Hepatocyte (in vitro differentiated cells): ENCODE data around the gene DRAXIN. TPM values are rescaled to one million over a fixed set of nuclear protein-coding genes. Genes with fewer than 3 reads are reported as not detected.

Experiments used
- DNase-seq: peaks from one replicate; pipeline ENCODE4 v3.0.0-alpha.2; 2016; ENCODE audit warnings: low spot score
- H2AFZ ChIP-seq: fragments of 200-600 bp; sonication (generic); 2 replicates; pipeline ENCODE4 v1.6.0; 2016; ENCODE audit warnings: antibody characterized with exemption, mild to moderate bottlenecking
- H3K27ac ChIP-seq: fragments of 200-600 bp; sonication (generic); 2 replicates; pipeline ENCODE4 v1.5.1; 2016; ENCODE audit warnings: mild to moderate bottlenecking
- H3K27me3 ChIP-seq: fragments of 200-600 bp; sonication (generic); 2 replicates; pipeline ENCODE4 v1.6.1; 2016
- H3K36me3 ChIP-seq: fragments of 200-600 bp; sonication (generic); replicated peaks from 2 replicates; pipeline ENCODE4 v1.5.1; 2016; ENCODE audit warnings: low read depth; ENCODE audit not compliant: insufficient read depth
- H3K4me1 ChIP-seq: fragments of 200-600 bp; sonication (generic); 2 replicates; pipeline ENCODE4 v1.5.1; 2016; ENCODE audit warnings: mild to moderate bottlenecking, moderate library complexity; ENCODE audit not compliant: insufficient read depth
- H3K4me2 ChIP-seq: fragments of 200-600 bp; sonication (generic); 2 replicates; pipeline ENCODE4 v1.6.0; 2016
- H3K4me3 ChIP-seq: fragments of 200-600 bp; sonication (generic); 2 replicates; pipeline ENCODE4 v1.5.1; 2016; ENCODE audit warnings: mild to moderate bottlenecking
- H3K79me2 ChIP-seq: fragments of 200-600 bp; sonication (generic); 2 replicates; pipeline ENCODE4 v1.6.0; 2017; ENCODE audit warnings: mild to moderate bottlenecking
- H3K9me2 ChIP-seq: fragments of 200-600 bp; sonication (generic); replicated peaks from 2 replicates; pipeline ENCODE4 v1.6.0; 2017; ENCODE audit warnings: mild to moderate bottlenecking; ENCODE audit not compliant: insufficient read depth
- H3K9me3 ChIP-seq: fragments of 200-600 bp; sonication (generic); 2 replicates; pipeline ENCODE4 v1.5.1; 2016; ENCODE audit warnings: low read depth, mild to moderate bottlenecking
- H4K20me1 ChIP-seq: fragments of 200-600 bp; sonication (generic); 2 replicates; pipeline ENCODE4 v1.6.0; 2016; ENCODE audit warnings: mild to moderate bottlenecking; ENCODE audit not compliant: insufficient read depth, poor library complexity, severe bottlenecking
- EZH2 ChIP-seq: fragments of 200-600 bp; sonication (generic); IDR thresholded peaks from 2 replicates; pipeline ENCODE4 v1.6.1; 2016; ENCODE audit warnings: antibody characterized with exemption, mild to moderate bottlenecking, borderline replicate concordance
- EZH2phosphoT487 ChIP-seq: fragments of 200-600 bp; sonication (generic); IDR thresholded peaks from one replicate; pipeline ENCODE4 v1.6.1; 2018; ENCODE audit warnings: antibody characterized with exemption, mild to moderate bottlenecking, low read depth, moderate library complexity; ENCODE audit not compliant: unreplicated experiment, severe bottlenecking
- WGBS: methylation state at CpG from one replicate; pipeline ENCODE4 v1.1.6; 2016; ENCODE audit warnings: low lambda C conversion rate; ENCODE audit errors: missing lambda C conversion rate; 5-methylcytosine and 5-hydroxymethylcytosine counted together
- polyA plus RNA-seq: library from polyadenylated mRNA; unstranded; fragments of >200 nt; fragmentation: Nextera tagmentation; extraction: Ambion mirVana; gene quantifications from 2 replicates; pipeline ENCODE4 v1.2.1, GENCODE V29; 2016
- total RNA-seq: library from RNA; depleted of rRNA; stranded (reverse); fragments of >200 nt; gene quantifications from 2 replicates; pipeline ENCODE4 v1.2.3, GENCODE V29; 2014
- TF ChIP-seq, protein P1 (sequence below): fragments of 200-600 bp; sonication (generic); IDR thresholded peaks from 2 replicates; pipeline ENCODE4 v1.5.1; 2016; ENCODE audit warnings: antibody characterized with exemption, mild to moderate bottlenecking; ENCODE audit not compliant: poor library complexity

The DRAXIN gene
- total and polyA plus RNA-seq, 2 experiments from 2014 or later: 0.60 TPM; not detected in 1

GRCh38 chr1:11738096-11738495, 46.6 kb downstream of the DRAXIN start:
- DNase-seq: no peak
- H3K36me3 ChIP-seq: no peaks in the 10 kb centered on the region
- H3K4me2 ChIP-seq: no peak overlapping the region
- H3K9me2 ChIP-seq: no peaks in the 10 kb centered on the region
- H3K27ac ChIP-seq: no peak overlapping the region
- H3K4me1 ChIP-seq: peaks cover 11% of the 10 kb centered on the region
- WGBS: 87% methylated on average over 2 of the region's 2 CpGs
- peaks cover 3% of the 10 kb centered on the region for H3K79me2 ChIP-seq
- TF ChIP-seq EZH2: no peak
- TF ChIP-seq, protein P1, sequence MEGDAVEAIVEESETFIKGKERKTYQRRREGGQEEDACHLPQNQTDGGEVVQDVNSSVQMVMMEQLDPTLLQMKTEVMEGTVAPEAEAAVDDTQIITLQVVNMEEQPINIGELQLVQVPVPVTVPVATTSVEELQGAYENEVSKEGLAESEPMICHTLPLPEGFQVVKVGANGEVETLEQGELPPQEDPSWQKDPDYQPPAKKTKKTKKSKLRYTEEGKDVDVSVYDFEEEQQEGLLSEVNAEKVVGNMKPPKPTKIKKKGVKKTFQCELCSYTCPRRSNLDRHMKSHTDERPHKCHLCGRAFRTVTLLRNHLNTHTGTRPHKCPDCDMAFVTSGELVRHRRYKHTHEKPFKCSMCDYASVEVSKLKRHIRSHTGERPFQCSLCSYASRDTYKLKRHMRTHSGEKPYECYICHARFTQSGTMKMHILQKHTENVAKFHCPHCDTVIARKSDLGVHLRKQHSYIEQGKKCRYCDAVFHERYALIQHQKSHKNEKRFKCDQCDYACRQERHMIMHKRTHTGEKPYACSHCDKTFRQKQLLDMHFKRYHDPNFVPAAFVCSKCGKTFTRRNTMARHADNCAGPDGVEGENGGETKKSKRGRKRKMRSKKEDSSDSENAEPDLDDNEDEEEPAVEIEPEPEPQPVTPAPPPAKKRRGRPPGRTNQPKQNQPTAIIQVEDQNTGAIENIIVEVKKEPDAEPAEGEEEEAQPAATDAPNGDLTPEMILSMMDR: no peak
- no peaks in the 10 kb centered on the region for H3K9me3 ChIP-seq
- no peaks in the 10 kb centered on the region for H4K20me1 ChIP-seq
- H3K27me3 ChIP-seq: no peaks in the 10 kb centered on the region
- H3K4me3 ChIP-seq: no peak overlapping the region
- no peak overlapping the region for H2AFZ ChIP-seq

DNA sequence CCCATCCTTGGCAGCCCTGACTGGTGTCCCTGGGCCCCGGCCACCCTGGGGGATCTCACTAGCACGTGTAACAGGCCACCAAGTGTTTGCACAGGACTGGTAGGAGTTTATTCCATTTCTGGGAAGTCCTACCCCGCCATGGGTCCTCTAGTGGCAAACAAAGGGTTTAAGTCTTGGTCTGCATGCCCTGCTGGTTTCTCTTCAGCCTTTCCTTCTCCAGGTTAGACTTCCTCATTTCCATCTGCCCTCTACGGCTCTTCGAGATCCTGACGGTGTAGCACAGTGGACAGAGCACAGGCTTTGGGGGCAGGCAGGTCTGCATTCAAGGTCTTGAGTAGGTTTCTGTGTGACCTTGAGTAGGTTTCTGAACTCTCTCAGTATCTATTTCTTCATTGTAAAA, 47.3 kb downstream of the DRAXIN start:
- H3K79me2 ChIP-seq: peaks cover 3% of the 10 kb centered on the region
- H4K20me1 ChIP-seq: no peaks in the 10 kb centered on the region
- H3K27me3 ChIP-seq: no peaks in the 10 kb centered on the region
- no peaks in the 10 kb centered on the region for H3K9me2 ChIP-seq
- no peaks in the 10 kb centered on the region for H3K9me3 ChIP-seq
- H3K4me2 ChIP-seq: no peak overlapping the region
- TF ChIP-seq, protein P1: no peak
- TF ChIP-seq EZH2phosphoT487: no peak
- TF ChIP-seq EZH2: no peak
- H3K36me3 ChIP-seq: no peaks in the 10 kb centered on the region
- no peak overlapping the region for H3K27ac ChIP-seq
- H2AFZ ChIP-seq: no peak overlapping the region
- H3K4me3 ChIP-seq: no peak overlapping the region
- DNase-seq: no peak
- peaks cover 11% of the 10 kb centered on the region for H3K4me1 ChIP-seq
- 88% methylated on average over 6 of the region's 6 CpGs for WGBS

- Histone ChIP-seq H3K4me2 (no peak overlapping the region), H3K27ac (no peak overlapping the region)
These were observed 49.0 kb downstream of the DRAXIN start for GRCh38 chr1:11740258-11741192.

More at GRCh38 chr1:11740258-11741192, 49.0 kb downstream of the DRAXIN start:
- peaks cover 3% of the 10 kb centered on the region for H3K79me2 ChIP-seq
- H3K4me1 ChIP-seq: peaks cover 11% of the 10 kb centered on the region
- no peaks in the 10 kb centered on the region for H3K9me2 ChIP-seq
- H3K27me3 ChIP-seq: no peaks in the 10 kb centered on the region
- H4K20me1 ChIP-seq: no peaks in the 10 kb centered on the region
- H3K36me3 ChIP-seq: no peaks in the 10 kb centered on the region
- DNase-seq: no peak
- no peaks in the 10 kb centered on the region for H3K9me3 ChIP-seq
- TF ChIP-seq, protein P1: no peak
- no peak for TF ChIP-seq EZH2phosphoT487
- TF ChIP-seq EZH2: no peak
- no peak overlapping the region for H3K4me3 ChIP-seq
- WGBS: 83% methylated on average over 12 of the region's 15 CpGs
- H2AFZ ChIP-seq: no peak overlapping the region
